Stimulated activated memory B cell treated with anti-CD40 and anti-IgM and Interleukin-4, amounts not matched to agents 10 μg/mL and 1 μg/mL and 100 μg/mL, for 72 hours (primary cell): ENCODE measurements around the gene NOX4.

Source experiments
- ATAC-seq: fragments of 150-1000 bp; cut with Tn5 transposase; 2 replicates; pipeline ENCODE4 v1.10.0; 2021
- H3K27ac Mint-ChIP-seq: one replicate; pipeline ENCODE4 v1.8.0; 2022; ENCODE audit warnings: mild to moderate bottlenecking, mixed read lengths
- H3K27me3 Mint-ChIP-seq: one replicate; pipeline ENCODE4 v1.8.0; 2022; ENCODE audit warnings: mixed read lengths
- H3K36me3 Mint-ChIP-seq: one replicate; pipeline ENCODE4 v1.8.0; 2022; ENCODE audit warnings: mixed read lengths
- H3K4me1 Mint-ChIP-seq: one replicate; pipeline ENCODE4 v1.8.0; 2022; ENCODE audit warnings: mixed read lengths
- H3K4me3 Mint-ChIP-seq: one replicate; pipeline ENCODE4 v1.8.0; 2022; ENCODE audit warnings: mild to moderate bottlenecking, moderate library complexity, mixed read lengths
- H3K9me3 Mint-ChIP-seq: one replicate; pipeline ENCODE4 v1.8.0; 2022; ENCODE audit warnings: mixed read lengths

NOX4 gene

GRCh38 chr11:89493431-89493830 lies 2.3 kb upstream of the NOX4 start:
- Mint-ChIP-seq H3K27ac (no peak overlapping the region), H3K36me3 (no peaks in the 10 kb centered on the region), H3K27me3 (no peaks in the 10 kb centered on the region), H3K4me3 (no peak overlapping the region), H3K9me3 (peaks cover 6% of the 10 kb centered on the region), H3K4me1 (no peaks in the 10 kb centered on the region)
- ATAC-seq, result no peak

GRCh38 chr11:89490602-89490980 lies 584 bp downstream of the NOX4 start:
- ATAC-seq, result no peak
- Mint-ChIP-seq H3K27ac (no peak overlapping the region), H3K4me3 (no peak overlapping the region), H3K4me1 (no peaks in the 10 kb centered on the region), H3K27me3 (no peaks in the 10 kb centered on the region), H3K9me3 (peaks cover 6% of the 10 kb centered on the region), H3K36me3 (no peaks in the 10 kb centered on the region)

GRCh38 chr11:89489930-89490329 lies 1.2 kb downstream of the NOX4 start:
- no peak overlapping the region for H3K27ac Mint-ChIP-seq
- no peak overlapping the region for H3K4me3 Mint-ChIP-seq
- H3K36me3 Mint-ChIP-seq, result no peaks in the 10 kb centered on the region
- H3K27me3 Mint-ChIP-seq, result no peaks in the 10 kb centered on the region
- H3K9me3 Mint-ChIP-seq, result peaks cover 1% of the 10 kb centered on the region
- no peak for ATAC-seq
- no peaks in the 10 kb centered on the region for H3K4me1 Mint-ChIP-seq

GRCh38 chr11:89487016-89487415 lies 4.2 kb downstream of the NOX4 start:
- no peak for ATAC-seq
- no peak overlapping the region for H3K27ac Mint-ChIP-seq
- no peaks in the 10 kb centered on the region for H3K4me1 Mint-ChIP-seq
- H3K9me3 Mint-ChIP-seq, result no peaks in the 10 kb centered on the region
- H3K36me3 Mint-ChIP-seq, result no peaks in the 10 kb centered on the region
- H3K4me3 Mint-ChIP-seq, result no peak overlapping the region
- H3K27me3 Mint-ChIP-seq, result no peaks in the 10 kb centered on the region

- no peak overlapping the region for H3K4me3 Mint-ChIP-seq
- no peaks in the 10 kb centered on the region for H3K4me1 Mint-ChIP-seq
- H3K27me3 Mint-ChIP-seq, result no peaks in the 10 kb centered on the region
- ATAC-seq, result no peak
- peaks cover 5% of the 10 kb centered on the region for H3K9me3 Mint-ChIP-seq
- H3K36me3 Mint-ChIP-seq, result no peaks in the 10 kb centered on the region
- H3K27ac Mint-ChIP-seq, result no peak overlapping the region
Measured at GRCh38 chr11:89484896-89485295, 6.3 kb downstream of the NOX4 start.

- Mint-ChIP-seq H3K9me3 (peaks cover 8% of the 10 kb centered on the region), H3K4me3 (no peak overlapping the region), H3K36me3 (no peaks in the 10 kb centered on the region), H3K4me1 (no peaks in the 10 kb centered on the region), H3K27me3 (no peaks in the 10 kb centered on the region), H3K27ac (no peak overlapping the region)
- ATAC-seq, result no peak
Measured at GRCh38 chr11:89477175-89477574, 14.0 kb downstream of the NOX4 start.

GRCh38 chr11:89463266-89463780 lies 27.9 kb downstream of the NOX4 start:
- Mint-ChIP-seq H3K4me1 (no peaks in the 10 kb centered on the region), H3K27ac (no peak overlapping the region), H3K36me3 (no peaks in the 10 kb centered on the region), H3K4me3 (no peak overlapping the region), H3K27me3 (no peaks in the 10 kb centered on the region), H3K9me3 (peaks cover 6% of the 10 kb centered on the region)
- no peak for ATAC-seq

GRCh38 chr11:89458716-89459115 lies 32.5 kb downstream of the NOX4 start:
- Mint-ChIP-seq H3K4me3 (no peak overlapping the region), H3K27ac (no peak overlapping the region), H3K9me3 (peaks cover 9% of the 10 kb centered on the region), H3K36me3 (no peaks in the 10 kb centered on the region), H3K4me1 (no peaks in the 10 kb centered on the region), H3K27me3 (no peaks in the 10 kb centered on the region)
- no peak for ATAC-seq

- no peak for ATAC-seq
- Mint-ChIP-seq H3K27me3 (no peaks in the 10 kb centered on the region), H3K27ac (no peak overlapping the region), H3K36me3 (no peaks in the 10 kb centered on the region), H3K4me1 (no peaks in the 10 kb centered on the region), H3K4me3 (no peak overlapping the region), H3K9me3 (peaks cover 11% of the 10 kb centered on the region)
Measured at GRCh38 chr11:89457190-89457589, 34.0 kb downstream of the NOX4 start.

GRCh38 chr11:89456681-89457080 lies 34.5 kb downstream of the NOX4 start:
- Mint-ChIP-seq H3K4me3 (no peak overlapping the region), H3K36me3 (no peaks in the 10 kb centered on the region), H3K4me1 (no peaks in the 10 kb centered on the region), H3K27ac (no peak overlapping the region), H3K9me3 (peaks cover 11% of the 10 kb centered on the region), H3K27me3 (no peaks in the 10 kb centered on the region)
- no peak for ATAC-seq

GRCh38 chr11:89452780-89453179 lies 38.4 kb downstream of the NOX4 start:
- peaks cover 5% of the 10 kb centered on the region for H3K9me3 Mint-ChIP-seq
- no peak for ATAC-seq
- H3K27me3 Mint-ChIP-seq, result no peaks in the 10 kb centered on the region
- no peak overlapping the region for H3K4me3 Mint-ChIP-seq
- H3K4me1 Mint-ChIP-seq, result no peaks in the 10 kb centered on the region
- no peaks in the 10 kb centered on the region for H3K36me3 Mint-ChIP-seq
- no peak overlapping the region for H3K27ac Mint-ChIP-seq

- Mint-ChIP-seq H3K4me1 (no peaks in the 10 kb centered on the region), H3K27ac (no peak overlapping the region), H3K4me3 (no peak overlapping the region), H3K27me3 (no peaks in the 10 kb centered on the region), H3K9me3 (peaks cover 10% of the 10 kb centered on the region), H3K36me3 (no peaks in the 10 kb centered on the region)
- ATAC-seq, result no peak
Measured at GRCh38 chr11:89447845-89448244, 43.3 kb downstream of the NOX4 start.

- Mint-ChIP-seq H3K36me3 (no peaks in the 10 kb centered on the region), H3K4me1 (no peaks in the 10 kb centered on the region), H3K27ac (no peak overlapping the region), H3K27me3 (no peaks in the 10 kb centered on the region), H3K4me3 (no peak overlapping the region), H3K9me3 (peaks cover 10% of the 10 kb centered on the region)
- ATAC-seq, result no peak
Measured at GRCh38 chr11:89443361-89444322, 47.5 kb downstream of the NOX4 start.

- H3K36me3 Mint-ChIP-seq, result no peaks in the 10 kb centered on the region
- no peaks in the 10 kb centered on the region for H3K4me1 Mint-ChIP-seq
- peaks cover 10% of the 10 kb centered on the region for H3K9me3 Mint-ChIP-seq
- H3K27me3 Mint-ChIP-seq, result no peaks in the 10 kb centered on the region
- H3K27ac Mint-ChIP-seq, result no peak overlapping the region
- no peak for ATAC-seq
- no peak overlapping the region for H3K4me3 Mint-ChIP-seq
Measured at GRCh38 chr11:89442801-89443200, 48.4 kb downstream of the NOX4 start.

GRCh38 chr11:89441606-89442005 lies 49.6 kb downstream of the NOX4 start:
- Mint-ChIP-seq H3K4me3 (no peak overlapping the region), H3K27ac (no peak overlapping the region), H3K36me3 (no peaks in the 10 kb centered on the region), H3K9me3 (peaks cover 10% of the 10 kb centered on the region), H3K27me3 (no peaks in the 10 kb centered on the region), H3K4me1 (no peaks in the 10 kb centered on the region)
- no peak for ATAC-seq

GRCh38 chr11:89437317-89437716 lies 53.9 kb downstream of the NOX4 start:
- no peaks in the 10 kb centered on the region for H3K27me3 Mint-ChIP-seq
- no peaks in the 10 kb centered on the region for H3K4me1 Mint-ChIP-seq
- H3K36me3 Mint-ChIP-seq, result no peaks in the 10 kb centered on the region
- H3K27ac Mint-ChIP-seq, result no peak overlapping the region
- peaks cover 2% of the 10 kb centered on the region for H3K9me3 Mint-ChIP-seq
- ATAC-seq, result no peak
- H3K4me3 Mint-ChIP-seq, result no peak overlapping the region
